GM21737 (cell line): ENCODE measurements around the gene MCTS1.
"Not testable (repeated sequence)": the region's sequence is repeated elsewhere in the genome, so short reads cannot be mapped to it uniquely, and the experiment has no call there.

Experiments used
- ATAC-seq: cut with Tn5 transposase; IDR thresholded peaks from one replicate; pipeline ENCODE4 v1.9.1; 2021; ENCODE audit warnings: mild to moderate bottlenecking, moderate library complexity; ENCODE audit not compliant: unreplicated experiment

MCTS1 gene

GRCh38 chrX:120625371-120625770 lies 21.5 kb downstream of the MCTS1 start:
- ATAC-seq: no peak

GRCh38 chrX:120629667-120630537 lies 26.0 kb downstream of the MCTS1 start, which contains the start of gene C1GALT1C1:
Gene C1GALT1C1 (minus strand): TSS chrX:120630054. CDS start chrX:120627166, 2,888 bp downstream.
- ATAC-seq: peak; percentile 96

- ATAC-seq: no peak
Measured at GRCh38 chrX:120638619-120639018, 34.7 kb downstream of the MCTS1 start.

GRCh38 chrX:120642871-120643270 lies 39.0 kb downstream of the MCTS1 start:
- ATAC-seq: no peak

- no peak for ATAC-seq
Measured at GRCh38 chrX:120647127-120647526, 43.2 kb downstream of the MCTS1 start.

GRCh38 chrX:120652256-120652655 lies 48.4 kb downstream of the MCTS1 start:
- not testable (repeated sequence) for ATAC-seq

- ATAC-seq: no peak
Measured at GRCh38 chrX:120653000-120653399, 49.1 kb downstream of the MCTS1 start.

- ATAC-seq: no peak
Measured at GRCh38 chrX:120660637-120661036, 56.7 kb downstream of the MCTS1 start.
